Measurements from ENCODE around the gene RAB5A.

DNA sequence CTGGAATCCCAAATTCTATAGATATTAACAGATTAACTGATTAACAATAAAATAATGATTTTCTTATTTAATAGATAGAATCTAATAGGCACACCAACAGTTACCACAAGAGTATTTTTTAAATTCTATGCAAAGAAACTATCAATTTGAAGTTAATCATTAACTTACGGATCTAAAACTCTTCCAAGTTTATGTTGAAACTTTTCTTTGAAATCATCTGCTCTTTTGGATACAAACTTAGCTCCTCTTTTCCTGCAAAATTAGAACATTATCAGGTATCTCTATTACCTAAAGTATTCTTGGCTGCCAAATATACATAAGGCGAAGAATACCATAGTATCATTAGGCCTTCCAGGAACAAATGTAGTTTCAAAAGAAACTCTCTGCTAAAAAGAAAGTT lies 47.6 kb upstream of the RAB5A start:
- no peak for TF ChIP-seq POLR2AphosphoS5 (IDR thresholded peaks at IDR 0.05; ENCODE audit: low read depth, low read length)
- TF ChIP-seq POLR2A (IDR thresholded peaks at IDR 0.05; ENCODE audit: low read depth, low read length) = no peak
- TF ChIP-seq TAF1 (IDR thresholded peaks at IDR 0.05; ENCODE audit: borderline replicate concordance, low read depth, low read length) = no peak
